Breast epithelium (tissue), 4 donors: Measurements from ENCODE around the gene NAALADL2. TPM values are rescaled to one million over a fixed set of nuclear protein-coding genes. Genes with fewer than 3 reads are reported as not detected.

Source experiments
- DNase-seq, 2 donors: peaks; one replicate each; pipeline ENCODE4 v3.0.0-alpha.2; 2019; ENCODE audit warnings: low spot score in 2 of 2
- H3K27ac ChIP-seq, 2 donors: fragments of 200-600 bp; sonication (generic) in 1 of 2; one replicate each; pipeline ENCODE4 v1.5.1; 2016 to 2019; ENCODE audit warnings: mild to moderate bottlenecking in 1 of 2
- H3K27me3 ChIP-seq, 2 donors: fragments of 200-600 bp; sonication (generic) in 1 of 2; one replicate each; pipeline versions ENCODE4 v1.5.1 to v1.6.0; 2017 to 2019; ENCODE audit warnings: control low read depth in 1 of 2, mild to moderate bottlenecking in 1 of 2
- H3K36me3 ChIP-seq: fragments of 200-600 bp; one replicate; pipeline ENCODE4 v1.5.1; 2019
- H3K4me1 ChIP-seq, 2 donors: fragments of 200-600 bp; sonication (generic); one replicate each; pipeline ENCODE4 v1.5.1; 2016 to 2019; ENCODE audit warnings: control low read depth in 1 of 2
- H3K4me3 ChIP-seq, 3 donors: fragments of 200-600 bp; sonication (generic); 1 replicate in 2 of 3; 2 replicates in 1 of 3; pipeline ENCODE4 v1.5.1; 2016 to 2019; ENCODE audit warnings: mild to moderate bottlenecking in 3 of 3, moderate library complexity in 2 of 3
- H3K9me3 ChIP-seq, 2 donors: fragments of 200-600 bp; sonication (generic) in 1 of 2; one replicate each; pipeline ENCODE4 v1.5.1; 2016 to 2019; ENCODE audit warnings: control low read depth in 1 of 2
- CTCF ChIP-seq, 3 donors: fragments of 450-650 bp; IDR thresholded peaks; one replicate each; pipeline ENCODE4 v1.5.1; 2016 to 2017; ENCODE audit warnings: antibody characterized with exemption in 3 of 3, mild to moderate bottlenecking in 3 of 3, moderate library complexity in 3 of 3
- POLR2A ChIP-seq: fragments of 450-650 bp; IDR thresholded peaks from one replicate; pipeline ENCODE4 v1.6.1; 2016; ENCODE audit warnings: antibody characterized with exemption, mild to moderate bottlenecking, moderate library complexity
- POLR2AphosphoS5 ChIP-seq, 3 donors: sonication (generic); formaldehyde crosslinking; IDR thresholded peaks; one replicate each; pipeline ENCODE4 v1.6.1; 2017; ENCODE audit warnings: antibody characterized with exemption in 3 of 3
- intact Hi-C: fragments of 100-400 bp; cut with DNase I; formaldehyde crosslinking; loops from one replicate; pipeline ENCODE4 v1.15.1; 2023; ENCODE audit warnings: low total_unique reads
- total RNA-seq, 3 donors: library from RNA; depleted of rRNA; stranded (reverse); fragments of >200 nt; gene quantifications; one replicate each; pipeline ENCODE4 v1.1.0, GENCODE V29; 2016

The NAALADL2 gene
- total RNA-seq, 3 donors from 2014 or later = 12.0 to 69.5 (median 53.9) TPM

DNA sequence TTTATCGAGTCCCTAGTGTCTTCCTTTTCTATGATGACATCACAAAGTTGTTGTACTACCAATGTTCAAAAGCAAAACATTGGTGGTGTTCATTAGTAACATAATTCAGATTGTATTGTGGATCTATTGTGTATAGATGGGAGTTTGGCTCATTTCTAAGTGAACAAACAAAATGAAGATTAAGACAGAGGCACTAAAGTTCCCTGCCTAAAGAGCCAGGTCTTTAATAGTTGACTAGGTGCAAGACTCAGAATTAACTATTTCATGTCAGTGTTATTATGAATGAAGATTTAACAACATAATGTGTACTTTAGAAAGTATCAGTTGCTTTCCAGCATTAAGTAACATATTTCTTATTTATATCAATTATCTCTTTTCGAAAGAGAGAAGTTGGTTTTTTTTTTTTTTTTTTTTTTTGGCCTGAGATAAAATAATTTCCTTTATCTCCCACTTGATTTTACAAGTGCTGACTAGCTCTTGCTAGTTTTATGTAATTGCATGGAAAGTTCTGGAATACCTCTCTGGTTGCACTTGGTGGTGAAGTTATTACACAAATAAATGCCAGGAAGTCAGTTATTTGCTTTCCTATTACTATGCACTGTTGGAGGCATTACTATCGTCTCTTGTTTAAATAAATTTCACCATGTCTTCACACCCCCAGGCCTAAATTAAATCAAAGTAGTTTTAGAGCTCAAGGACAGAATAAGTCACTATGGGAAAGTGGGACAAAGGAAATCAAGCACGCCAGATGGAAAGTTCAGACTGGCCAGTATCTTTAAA, 48.7 kb downstream of the NAALADL2 start:
- Histone ChIP-seq H3K36me3 (no peaks in the 10 kb centered on the region), H3K27ac (no peak overlapping the region), H3K27me3 (no peaks in the 10 kb centered on the region), H3K4me1 (peaks cover 0 to 5% of the 10 kb centered on the region in 2 donors), H3K4me3 (no peak overlapping the region), H3K9me3 (no peaks in the 10 kb centered on the region)
- intact Hi-C loops = no loop called here
- no peak for DNase-seq
- no peak for TF ChIP-seq CTCF (IDR thresholded peaks at IDR 0.05)
- TF ChIP-seq POLR2AphosphoS5 (IDR thresholded peaks at IDR 0.05) = no peak
- no peak for TF ChIP-seq POLR2A

- Histone ChIP-seq H3K36me3 (no peaks in the 10 kb centered on the region), H3K4me3 (no peak overlapping the region), H3K4me1 (no peaks in the 10 kb centered on the region), H3K27ac (no peak overlapping the region), H3K9me3 (no peaks in the 10 kb centered on the region), H3K27me3 (no peaks in the 10 kb centered on the region)
- intact Hi-C loops = no loop called here
- DNase-seq = no peak
- TF ChIP-seq POLR2A (no peak), CTCF (IDR thresholded peaks at IDR 0.05) (no peak), POLR2AphosphoS5 (IDR thresholded peaks at IDR 0.05) (no peak)
Measured at GRCh38 chr3:174931473-174932353, 72.6 kb downstream of the NAALADL2 start.

GRCh38 chr3:174936590-174936989, 77.5 kb downstream of the NAALADL2 start:
- Histone ChIP-seq H3K4me3 (no peak overlapping the region), H3K4me1 (no peaks in the 10 kb centered on the region), H3K36me3 (no peaks in the 10 kb centered on the region), H3K27ac (peak overlapping the region in 1 of 2 donors; percentile 10), H3K27me3 (no peaks in the 10 kb centered on the region), H3K9me3 (no peaks in the 10 kb centered on the region)
- intact Hi-C loops = no loop called here
- no peak for TF ChIP-seq POLR2AphosphoS5 (IDR thresholded peaks at IDR 0.05)
- TF ChIP-seq CTCF (IDR thresholded peaks at IDR 0.05) = no peak
- no peak for TF ChIP-seq POLR2A
- DNase-seq = no peak

DNA sequence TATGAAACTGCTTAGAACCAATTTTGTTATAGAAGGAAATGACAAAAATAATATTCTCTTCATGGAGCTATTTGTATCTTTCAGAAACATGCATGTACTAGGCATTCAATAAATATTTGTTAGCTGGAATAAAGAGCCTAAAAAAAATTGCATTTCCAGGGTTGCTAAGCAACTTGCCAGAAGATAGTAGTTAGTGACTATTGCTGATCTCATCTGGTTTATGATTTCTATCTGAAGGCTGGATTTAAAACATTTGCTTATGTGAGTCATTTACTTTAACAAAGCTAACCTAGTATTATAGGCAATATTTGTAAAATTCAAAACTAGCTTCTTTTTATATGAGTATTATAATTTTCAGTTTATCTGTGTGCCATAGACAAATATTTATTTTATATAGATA, 78.3 kb downstream of the NAALADL2 start:
- Histone ChIP-seq H3K4me3 (no peak overlapping the region), H3K27ac (peak overlapping the region in 1 of 2 donors; percentile 10), H3K27me3 (no peaks in the 10 kb centered on the region), H3K9me3 (no peaks in the 10 kb centered on the region), H3K36me3 (no peaks in the 10 kb centered on the region), H3K4me1 (no peaks in the 10 kb centered on the region)
- no peak for TF ChIP-seq POLR2AphosphoS5 (IDR thresholded peaks at IDR 0.05)
- no peak for TF ChIP-seq POLR2A
- no peak for TF ChIP-seq CTCF (IDR thresholded peaks at IDR 0.05)
- no peak for DNase-seq
- intact Hi-C loops = loop anchor here (1.0 kb wide), 1 partner anchor 13 kb away; no protein-coding TSS in a partner anchor

GRCh38 chr3:174938102-174938501, 79.0 kb downstream of the NAALADL2 start:
- Histone ChIP-seq H3K27ac (no peak overlapping the region), H3K36me3 (no peaks in the 10 kb centered on the region), H3K4me3 (no peak overlapping the region), H3K4me1 (no peaks in the 10 kb centered on the region), H3K27me3 (no peaks in the 10 kb centered on the region), H3K9me3 (no peaks in the 10 kb centered on the region)
- DNase-seq = no peak
- TF ChIP-seq POLR2AphosphoS5 (IDR thresholded peaks at IDR 0.05) (no peak), CTCF (IDR thresholded peaks at IDR 0.05) (no peak), POLR2A (no peak)
- intact Hi-C loops = no loop called here
